Measurements from ENCODE around the gene ITGA6. TPM values are rescaled to one million over a fixed set of nuclear protein-coding genes. Genes with fewer than 3 reads are reported as not detected.

The ITGA6 gene
- total RNA-seq, 2 experiments from 2014 or later: 0.38 TPM; not detected in 1

GRCh38 chr2:172440795-172441194 lies 13.4 kb downstream of the ITGA6 start:
- no peaks in the 10 kb centered on the region for H4K20me1 ChIP-seq (ENCODE audit: insufficient read depth, low read length)
- H3K9me2 ChIP-seq (ENCODE audit: insufficient read depth, low read length): no peaks in the 10 kb centered on the region
- H3K9me3 ChIP-seq (ENCODE audit: low read length): no peaks in the 10 kb centered on the region
- no peak overlapping the region for H3K4me3 ChIP-seq (ENCODE audit: low read depth, low read length, poor library complexity, severe bottlenecking)
- intact Hi-C loops (cut with micrococcal nuclease; ENCODE audit: unreplicated experiment): no loop called here
- no peaks in the 10 kb centered on the region for H3K36me3 ChIP-seq (ENCODE audit: insufficient read depth, low read length)
- H3K27ac ChIP-seq (ENCODE audit: low read depth, low read length, poor library complexity, severe bottlenecking): no peak overlapping the region
- POLR2A ChIA-PET: interaction anchor here (0.7 to 2.1 kb wide), 6 partner anchors 11 to 225 kb away, joined by 3 to 11 read pairs (median 5); no protein-coding TSS in a partner anchor
- H3K79me2 ChIP-seq (ENCODE audit: insufficient read depth, low read depth, low read length): no peaks in the 10 kb centered on the region
- H2AFZ ChIP-seq (ENCODE audit: low read length): no peak overlapping the region
- CTCF ChIA-PET (ENCODE audit: unreplicated experiment): interaction anchor here (0.6 to 2.2 kb wide), 2 partner anchors 20 to 1543 kb away, joined by 3 to 7 read pairs; no protein-coding TSS in a partner anchor
- BruUV-seq (replicated peaks): no TSS peak
- TF ChIP-seq EZH2phosphoT487 (IDR thresholded peaks at IDR 0.05; ENCODE audit: borderline replicate concordance, low read depth, low read length) (no peak), CTCF (conservative IDR thresholded peaks at IDR 0.05; ENCODE audit: low read length) (no peak)
- H3K4me2 ChIP-seq (ENCODE audit: low read length): no peak overlapping the region
- peaks cover 11% of the 10 kb centered on the region for H3K4me1 ChIP-seq (ENCODE audit: insufficient read depth, low read length, poor library complexity, severe bottlenecking)
- no peak for DNase-seq (ENCODE audit: low spot score)

- CTCF ChIA-PET (ENCODE audit: unreplicated experiment): interaction anchor here (2.2 kb wide), 1 partner anchor 19 kb away, joined by 7 read pairs; no protein-coding TSS in a partner anchor
- Histone ChIP-seq H3K4me1 (ENCODE audit: insufficient read depth, low read length, poor library complexity, severe bottlenecking) (peaks cover 11% of the 10 kb centered on the region), H3K4me3 (ENCODE audit: low read depth, low read length, poor library complexity, severe bottlenecking) (no peak overlapping the region), H3K36me3 (ENCODE audit: insufficient read depth, low read length) (no peaks in the 10 kb centered on the region), H3K4me2 (ENCODE audit: low read length) (no peak overlapping the region), H2AFZ (ENCODE audit: low read length) (no peak overlapping the region), H4K20me1 (ENCODE audit: insufficient read depth, low read length) (no peaks in the 10 kb centered on the region), H3K9me2 (ENCODE audit: insufficient read depth, low read length) (no peaks in the 10 kb centered on the region), H3K27ac (ENCODE audit: low read depth, low read length, poor library complexity, severe bottlenecking) (no peak overlapping the region), H3K79me2 (ENCODE audit: insufficient read depth, low read depth, low read length) (no peaks in the 10 kb centered on the region), H3K9me3 (ENCODE audit: low read length) (no peaks in the 10 kb centered on the region)
- intact Hi-C loops (cut with micrococcal nuclease; ENCODE audit: unreplicated experiment): no loop called here
- POLR2A ChIA-PET: interaction anchor here (0.6 to 0.8 kb wide), 3 partner anchors 9 to 44 kb away, joined by 3 read pairs; no protein-coding TSS in a partner anchor
- TF ChIP-seq EZH2phosphoT487 (IDR thresholded peaks at IDR 0.05; ENCODE audit: borderline replicate concordance, low read depth, low read length): no peak
- TF ChIP-seq CTCF (conservative IDR thresholded peaks at IDR 0.05; ENCODE audit: low read length): no peak
- no TSS peak for BruUV-seq (replicated peaks)
- no peak for DNase-seq (ENCODE audit: low spot score)
Measured at GRCh38 chr2:172442072-172442895, 14.9 kb downstream of the ITGA6 start.

GRCh38 chr2:172445851-172446250 lies 18.5 kb downstream of the ITGA6 start:
- H3K4me2 ChIP-seq (ENCODE audit: low read length): no peak overlapping the region
- no peak overlapping the region for H3K4me3 ChIP-seq (ENCODE audit: low read depth, low read length, poor library complexity, severe bottlenecking)
- TF ChIP-seq EZH2phosphoT487 (IDR thresholded peaks at IDR 0.05; ENCODE audit: borderline replicate concordance, low read depth, low read length) (no peak), CTCF (conservative IDR thresholded peaks at IDR 0.05; ENCODE audit: low read length) (no peak)
- intact Hi-C loops (cut with micrococcal nuclease; ENCODE audit: unreplicated experiment): no loop called here
- no peaks in the 10 kb centered on the region for H3K9me3 ChIP-seq (ENCODE audit: low read length)
- no peak overlapping the region for H3K27ac ChIP-seq (ENCODE audit: low read depth, low read length, poor library complexity, severe bottlenecking)
- no peaks in the 10 kb centered on the region for H4K20me1 ChIP-seq (ENCODE audit: insufficient read depth, low read length)
- no peaks in the 10 kb centered on the region for H3K79me2 ChIP-seq (ENCODE audit: insufficient read depth, low read depth, low read length)
- ChIA-PET POLR2A (interaction anchor here (1.0 kb wide), 1 partner anchor 11 kb away, joined by 3 read pairs; no protein-coding TSS in a partner anchor), CTCF (ENCODE audit: unreplicated experiment) (no interaction called here)
- no peaks in the 10 kb centered on the region for H3K9me2 ChIP-seq (ENCODE audit: insufficient read depth, low read length)
- H3K4me1 ChIP-seq (ENCODE audit: insufficient read depth, low read length, poor library complexity, severe bottlenecking): no peaks in the 10 kb centered on the region
- BruUV-seq (replicated peaks): no TSS peak
- no peaks in the 10 kb centered on the region for H3K36me3 ChIP-seq (ENCODE audit: insufficient read depth, low read length)
- H2AFZ ChIP-seq (ENCODE audit: low read length): no peak overlapping the region
- DNase-seq (ENCODE audit: low spot score): no peak

Measured in OCI-LY7 (cell line).